ENCODE results near the gene RNPEPL1. TPM values are rescaled to one million over a fixed set of nuclear protein-coding genes. Genes with fewer than 3 reads are reported as not detected.
"Not testable (repeated sequence)": the region's sequence is repeated elsewhere in the genome, so short reads cannot be mapped to it uniquely, and the experiment has no call there.

The RNPEPL1 gene
- total RNA-seq, 1 experiment from 2014 or later = 22.6 TPM

DNA sequence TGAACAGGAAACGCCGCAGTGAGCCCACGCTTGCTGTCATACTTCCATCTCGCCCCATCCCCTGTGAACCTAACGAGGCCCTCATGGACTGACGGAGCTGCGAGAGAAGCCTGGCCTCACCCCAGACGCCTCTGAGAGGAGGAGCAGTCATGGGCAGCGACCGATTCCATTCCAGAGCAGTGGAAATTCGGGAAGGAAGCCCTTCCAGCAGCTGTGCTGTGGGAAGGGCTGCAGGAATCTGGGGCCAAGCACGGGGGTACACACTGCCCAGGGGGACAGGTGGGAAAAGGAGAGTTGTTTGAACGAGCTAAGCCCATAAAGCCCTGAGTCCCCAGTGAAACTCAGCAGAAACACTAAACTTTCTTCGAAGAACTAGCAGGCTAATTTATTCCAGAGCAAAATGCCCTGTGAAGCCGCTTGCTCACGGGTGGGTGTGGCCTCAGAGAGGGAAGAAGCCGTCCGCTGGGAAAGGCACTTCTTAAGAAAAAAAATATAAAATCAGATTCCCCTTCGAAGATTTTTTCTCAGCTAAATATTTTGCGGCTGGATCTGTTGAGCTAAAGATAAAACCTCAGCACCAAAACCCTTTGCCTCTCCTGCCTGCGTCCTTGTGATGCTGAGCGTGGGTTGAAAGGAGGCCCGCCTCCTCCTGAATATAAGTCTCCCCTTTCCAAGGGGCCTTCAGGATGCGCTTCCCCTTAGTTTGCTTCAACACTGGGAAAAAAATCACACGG, 48.7 kb upstream of the RNPEPL1 start:
- Histone ChIP-seq H3K4me3 (ENCODE audit: low read depth, low read length) (no peak overlapping the region), H3K4me1 (no peaks in the 10 kb centered on the region), H3K27me3 (replicated peaks; ENCODE audit: control insufficient read depth, insufficient read depth, low read length) (no peaks in the 10 kb centered on the region), H3K9me3 (no peaks in the 10 kb centered on the region), H3K36me3 (ENCODE audit: control insufficient read depth, insufficient read depth, low read length) (no peaks in the 10 kb centered on the region; the same call in 1 of the 2 replicates)
- H3K27ac Mint-ChIP-seq (ENCODE audit: unreplicated experiment) = no peak overlapping the region
- TF ChIP-seq, protein P1, sequence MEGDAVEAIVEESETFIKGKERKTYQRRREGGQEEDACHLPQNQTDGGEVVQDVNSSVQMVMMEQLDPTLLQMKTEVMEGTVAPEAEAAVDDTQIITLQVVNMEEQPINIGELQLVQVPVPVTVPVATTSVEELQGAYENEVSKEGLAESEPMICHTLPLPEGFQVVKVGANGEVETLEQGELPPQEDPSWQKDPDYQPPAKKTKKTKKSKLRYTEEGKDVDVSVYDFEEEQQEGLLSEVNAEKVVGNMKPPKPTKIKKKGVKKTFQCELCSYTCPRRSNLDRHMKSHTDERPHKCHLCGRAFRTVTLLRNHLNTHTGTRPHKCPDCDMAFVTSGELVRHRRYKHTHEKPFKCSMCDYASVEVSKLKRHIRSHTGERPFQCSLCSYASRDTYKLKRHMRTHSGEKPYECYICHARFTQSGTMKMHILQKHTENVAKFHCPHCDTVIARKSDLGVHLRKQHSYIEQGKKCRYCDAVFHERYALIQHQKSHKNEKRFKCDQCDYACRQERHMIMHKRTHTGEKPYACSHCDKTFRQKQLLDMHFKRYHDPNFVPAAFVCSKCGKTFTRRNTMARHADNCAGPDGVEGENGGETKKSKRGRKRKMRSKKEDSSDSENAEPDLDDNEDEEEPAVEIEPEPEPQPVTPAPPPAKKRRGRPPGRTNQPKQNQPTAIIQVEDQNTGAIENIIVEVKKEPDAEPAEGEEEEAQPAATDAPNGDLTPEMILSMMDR (IDR thresholded peaks at IDR 0.05; ENCODE audit: insufficient read depth in 1 of 2, low read depth in 1 of 2, low read length in 1 of 2, severe bottlenecking in 1 of 2, unreplicated experiment in 1 of 2) = no peak
- no peak overlapping the region for H3K4me3 Mint-ChIP-seq (ENCODE audit: unreplicated experiment)
- POLR2A ChIA-PET = no interaction called here
- DNase-seq = no peak
- H3K9me3 Mint-ChIP-seq (ENCODE audit: unreplicated experiment) = no peaks in the 10 kb centered on the region
- BruUV-seq (replicated peaks) = no TSS peak
- no peaks in the 10 kb centered on the region for H3K27me3 Mint-ChIP-seq (ENCODE audit: insufficient read depth, unreplicated experiment)
- peaks cover 11% of the 10 kb centered on the region for H3K36me3 Mint-ChIP-seq (ENCODE audit: insufficient read depth, unreplicated experiment)
- H3K4me1 Mint-ChIP-seq (ENCODE audit: low read depth, unreplicated experiment) = no peaks in the 10 kb centered on the region
- CTCF ChIA-PET = no interaction called here
- intact Hi-C loops (cut with micrococcal nuclease; ENCODE audit: unreplicated experiment) = no loop called here

DNA sequence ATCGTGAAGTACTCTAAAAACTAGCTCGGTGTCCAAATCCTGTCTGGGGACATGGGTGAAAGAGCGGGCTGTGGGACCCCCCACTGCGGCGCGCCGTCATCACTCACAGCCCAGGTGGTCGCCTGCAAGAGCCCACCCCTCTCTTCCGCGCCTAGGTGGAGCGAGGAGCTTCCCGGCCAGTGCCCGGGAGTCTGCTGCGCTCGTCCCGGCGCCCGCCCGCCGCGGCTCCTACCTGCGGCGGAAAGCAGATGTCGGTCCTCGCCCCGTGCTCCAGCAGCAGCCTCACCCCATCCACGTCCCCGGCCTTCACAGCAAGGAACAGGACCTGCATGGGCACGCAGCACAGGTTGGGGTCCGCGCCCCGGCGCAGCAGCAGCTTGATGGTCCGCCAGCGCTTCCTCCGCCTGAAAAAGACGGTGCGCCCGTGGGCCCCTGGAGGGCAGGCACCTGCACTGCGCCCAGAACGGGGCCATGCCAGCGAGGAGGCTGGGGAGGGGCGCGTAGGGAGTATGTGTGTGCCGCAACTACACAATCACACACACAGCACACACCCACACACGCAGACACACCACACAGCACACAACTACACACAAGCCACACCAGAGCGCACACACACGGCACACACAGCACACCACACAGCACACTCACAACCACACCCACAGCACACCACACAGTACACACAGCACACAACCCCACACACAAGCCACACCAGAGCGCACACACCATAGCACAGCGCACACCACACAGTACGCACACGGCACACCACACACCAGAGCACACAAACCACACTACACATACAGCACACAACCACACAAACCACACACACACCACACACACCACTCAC, 47.9 kb upstream of the RNPEPL1 start:
- POLR2A ChIA-PET = no interaction called here

DNA sequence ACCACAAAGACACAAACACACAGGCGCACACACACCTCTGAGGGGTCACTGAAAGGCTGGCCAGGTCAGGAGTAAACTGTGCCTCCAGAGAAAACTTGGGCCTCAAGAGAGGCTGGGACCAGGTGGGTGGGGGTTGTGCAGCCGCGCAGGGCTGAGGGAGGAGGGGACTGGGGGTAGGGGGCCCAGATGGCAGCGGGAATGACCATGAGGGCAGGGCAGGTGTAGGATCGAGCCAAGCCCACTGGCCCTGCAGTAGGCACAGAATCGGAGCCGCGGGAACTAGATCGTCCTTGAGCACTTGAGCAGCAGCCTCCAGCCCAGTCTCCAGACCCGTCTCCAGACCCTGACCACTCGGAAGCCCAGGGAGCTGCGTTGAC, 47.3 kb upstream of the RNPEPL1 start:
- no peaks in the 10 kb centered on the region for H3K4me1 Mint-ChIP-seq (ENCODE audit: low read depth, unreplicated experiment)
- H3K9me3 Mint-ChIP-seq (ENCODE audit: unreplicated experiment) = peaks cover 9% of the 10 kb centered on the region
- no peak for DNase-seq
- H3K27me3 ChIP-seq (replicated peaks; ENCODE audit: control insufficient read depth, insufficient read depth, low read length) = no peaks in the 10 kb centered on the region
- H3K36me3 ChIP-seq (ENCODE audit: control insufficient read depth, insufficient read depth, low read length) = peaks cover 3% of the 10 kb centered on the region
- H3K4me3 Mint-ChIP-seq (ENCODE audit: unreplicated experiment) = no peak overlapping the region
- ChIA-PET CTCF (interaction anchor here (0.6 kb wide), 1 partner anchor 45 kb away, joined by 6 read pairs; no protein-coding TSS in a partner anchor), POLR2A (no interaction called here)
- BruUV-seq (replicated peaks) = no TSS peak
- intact Hi-C loops (cut with micrococcal nuclease; ENCODE audit: unreplicated experiment) = no loop called here
- H3K4me3 ChIP-seq (ENCODE audit: low read depth, low read length) = no peak overlapping the region
- peaks cover 21% of the 10 kb centered on the region for H3K36me3 Mint-ChIP-seq (ENCODE audit: insufficient read depth, unreplicated experiment)
- TF ChIP-seq, protein P1 (IDR thresholded peaks at IDR 0.05; ENCODE audit: insufficient read depth in 1 of 2, low read depth in 1 of 2, low read length in 1 of 2, severe bottlenecking in 1 of 2, unreplicated experiment in 1 of 2) = no peak
- H3K27me3 Mint-ChIP-seq (ENCODE audit: insufficient read depth, unreplicated experiment) = no peaks in the 10 kb centered on the region
- no peak overlapping the region for H3K27ac Mint-ChIP-seq (ENCODE audit: unreplicated experiment)
- 0 out of 2 replicates have a peak, but pooled peaks cover 3% of the 10 kb centered on the region for H3K9me3 ChIP-seq
- no peaks in the 10 kb centered on the region for H3K4me1 ChIP-seq

More for the DNA sequence above, 47.9 kb upstream of the RNPEPL1 start:
- no peaks in the 10 kb centered on the region for H3K27me3 ChIP-seq (replicated peaks; ENCODE audit: control insufficient read depth, insufficient read depth, low read length)
- Mint-ChIP-seq H3K27ac (ENCODE audit: unreplicated experiment) (no peak overlapping the region), H3K36me3 (ENCODE audit: insufficient read depth, unreplicated experiment) (peaks cover 19% of the 10 kb centered on the region), H3K27me3 (ENCODE audit: insufficient read depth, unreplicated experiment) (no peaks in the 10 kb centered on the region), H3K9me3 (ENCODE audit: unreplicated experiment) (peaks cover 8% of the 10 kb centered on the region), H3K4me1 (ENCODE audit: low read depth, unreplicated experiment) (no peaks in the 10 kb centered on the region), H3K4me3 (ENCODE audit: unreplicated experiment) (no peak overlapping the region)
- TF ChIP-seq, protein P1 (IDR thresholded peaks at IDR 0.05; ENCODE audit: insufficient read depth in 1 of 2, low read depth in 1 of 2, low read length in 1 of 2, severe bottlenecking in 1 of 2, unreplicated experiment in 1 of 2) = no peak
- peaks cover 1% of the 10 kb centered on the region for H3K36me3 ChIP-seq (ENCODE audit: control insufficient read depth, insufficient read depth, low read length)
- no peaks in the 10 kb centered on the region for H3K4me1 ChIP-seq
- no peak for DNase-seq
- CTCF ChIA-PET = no interaction called here
- H3K9me3 ChIP-seq = 0 out of 2 replicates have a peak, but pooled peaks cover 3% of the 10 kb centered on the region
- intact Hi-C loops (cut with micrococcal nuclease; ENCODE audit: unreplicated experiment) = no loop called here
- BruUV-seq (replicated peaks) = no TSS peak
- H3K4me3 ChIP-seq (ENCODE audit: low read depth, low read length) = no peak overlapping the region

DNA sequence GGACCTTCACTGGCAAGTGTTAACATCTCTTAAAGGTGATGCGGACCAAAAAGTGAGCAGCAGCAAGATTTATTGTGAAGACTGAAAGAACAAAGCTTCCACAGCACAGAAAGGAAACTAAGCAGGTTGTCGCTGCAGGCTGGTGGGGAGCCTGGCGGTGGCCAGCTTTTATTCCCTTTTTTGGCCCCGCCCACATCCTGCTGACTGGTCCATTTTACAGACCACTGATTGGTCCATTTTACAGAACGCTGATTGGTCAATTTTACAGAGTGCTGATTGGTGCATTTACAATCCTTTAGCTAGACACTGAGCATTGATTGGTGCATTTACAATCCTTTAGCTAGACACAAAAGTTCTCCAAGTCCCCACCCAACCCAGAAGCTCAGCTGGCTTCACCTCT, 46.4 kb upstream of the RNPEPL1 start:
- H3K27me3 Mint-ChIP-seq (ENCODE audit: insufficient read depth, unreplicated experiment); H3K27ac Mint-ChIP-seq (ENCODE audit: unreplicated experiment); POLR2A ChIA-PET; H3K9me3 ChIP-seq; H3K36me3 ChIP-seq (ENCODE audit: control insufficient read depth, insufficient read depth, low read length); DNase-seq; H3K4me3 ChIP-seq (ENCODE audit: low read depth, low read length); H3K4me3 Mint-ChIP-seq (ENCODE audit: unreplicated experiment); intact Hi-C loops (cut with micrococcal nuclease; ENCODE audit: unreplicated experiment); H3K4me1 Mint-ChIP-seq (ENCODE audit: low read depth, unreplicated experiment); CTCF ChIA-PET; H3K4me1 ChIP-seq; BruUV-seq (replicated peaks); H3K27me3 ChIP-seq (replicated peaks; ENCODE audit: control insufficient read depth, insufficient read depth, low read length): not testable (repeated sequence)
- Mint-ChIP-seq H3K9me3 (ENCODE audit: unreplicated experiment) (peaks cover 12% of the 10 kb centered on the region), H3K36me3 (ENCODE audit: insufficient read depth, unreplicated experiment) (peaks cover 21% of the 10 kb centered on the region)
